ENCODE measurements around the gene GOLGA3.

The GOLGA3 gene

DNA sequence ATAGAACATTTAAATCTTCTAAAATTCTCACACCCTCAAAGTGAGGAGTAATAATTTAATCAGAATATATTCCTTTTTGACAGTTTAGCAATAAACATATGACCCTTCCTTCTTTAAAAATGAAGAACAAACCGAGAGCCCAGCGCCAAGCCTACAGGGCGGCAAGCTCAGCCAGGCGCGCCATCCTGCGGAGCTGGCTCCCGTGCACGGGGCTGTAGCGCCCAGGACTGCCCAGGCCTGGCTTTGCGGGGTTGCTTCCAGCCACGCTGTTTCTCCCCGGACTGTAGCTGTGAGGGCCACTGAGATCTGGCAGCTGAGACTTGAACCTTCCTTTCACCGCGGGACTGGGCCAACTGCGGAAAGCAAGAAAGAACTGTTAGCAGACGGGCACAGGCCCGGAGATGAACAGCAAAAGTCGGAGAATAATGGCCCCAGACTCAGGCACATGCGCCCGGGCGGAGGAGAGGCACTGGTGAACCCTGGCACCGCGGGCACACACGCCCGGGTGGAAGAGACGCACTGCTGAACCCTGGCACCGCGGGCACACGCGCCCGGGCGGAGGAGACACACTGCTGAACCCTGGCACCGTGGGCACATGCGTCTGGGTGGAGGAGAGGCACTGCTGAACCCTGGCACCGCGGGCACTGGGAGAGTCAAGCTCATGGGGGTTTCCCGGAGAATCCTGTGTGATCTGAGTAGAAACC is 101.4 kb downstream of the GOLGA3 start:
- no peak for TF ChIP-seq BHLHE40 (IDR thresholded peaks at IDR 0.05; ENCODE audit: borderline replicate concordance)
- POLR2A ChIA-PET: no interaction called here
- CTCF ChIA-PET: no interaction called here
- no peak for DNase-seq (ENCODE audit: extremely low spot score)

DNA sequence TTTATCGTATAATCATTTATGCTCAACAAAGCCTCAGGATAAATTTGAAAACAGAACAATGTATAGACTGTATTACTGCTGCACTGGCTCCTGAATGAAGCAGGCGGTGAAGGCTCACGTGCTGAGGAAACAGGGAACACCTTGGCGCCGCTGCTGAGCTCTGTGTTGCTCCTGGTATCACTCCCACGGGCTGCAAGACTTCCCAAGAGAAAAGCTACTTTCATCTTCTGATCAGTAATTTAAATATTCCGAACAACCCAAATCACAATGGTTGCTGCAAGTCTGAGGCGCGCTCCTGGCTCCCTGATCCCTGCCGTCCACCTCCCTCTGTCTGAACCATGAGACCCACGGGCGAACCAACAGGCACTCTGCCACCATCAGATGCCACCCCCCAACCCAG is 102.3 kb downstream of the GOLGA3 start:
- ChIA-PET POLR2A (no interaction called here), CTCF (no interaction called here)
- TF ChIP-seq ELF4 (IDR thresholded peaks at IDR 0.05): no peak
- no peak for TF ChIP-seq FOXK2 (IDR thresholded peaks at IDR 0.05)
- TF ChIP-seq CTBP1 (IDR thresholded peaks at IDR 0.05; ENCODE audit: borderline replicate concordance): no peak
- TF ChIP-seq FOXA1 (IDR thresholded peaks at IDR 0.05): no peak
- no peak for TF ChIP-seq LEF1 (IDR thresholded peaks at IDR 0.05; ENCODE audit: borderline replicate concordance)
- no peak for TF ChIP-seq ZNF384 (IDR thresholded peaks at IDR 0.05)
- no peak for TF ChIP-seq NFRKB (IDR thresholded peaks at IDR 0.05)
- no peak for TF ChIP-seq TARDBP (IDR thresholded peaks at IDR 0.05)
- TF ChIP-seq ARNT (IDR thresholded peaks at IDR 0.05): no peak
- no peak for TF ChIP-seq L3MBTL2 (conservative IDR thresholded peaks at IDR 0.05)
- TF ChIP-seq SUZ12 (IDR thresholded peaks at IDR 0.05): no peak
- TF ChIP-seq, protein P1, sequence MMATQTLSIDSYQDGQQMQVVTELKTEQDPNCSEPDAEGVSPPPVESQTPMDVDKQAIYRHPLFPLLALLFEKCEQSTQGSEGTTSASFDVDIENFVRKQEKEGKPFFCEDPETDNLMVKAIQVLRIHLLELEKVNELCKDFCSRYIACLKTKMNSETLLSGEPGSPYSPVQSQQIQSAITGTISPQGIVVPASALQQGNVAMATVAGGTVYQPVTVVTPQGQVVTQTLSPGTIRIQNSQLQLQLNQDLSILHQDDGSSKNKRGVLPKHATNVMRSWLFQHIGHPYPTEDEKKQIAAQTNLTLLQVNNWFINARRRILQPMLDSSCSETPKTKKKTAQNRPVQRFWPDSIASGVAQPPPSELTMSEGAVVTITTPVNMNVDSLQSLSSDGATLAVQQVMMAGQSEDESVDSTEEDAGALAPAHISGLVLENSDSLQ (IDR thresholded peaks at IDR 0.05): no peak
- no peak for TF ChIP-seq BHLHE40 (IDR thresholded peaks at IDR 0.05; ENCODE audit: borderline replicate concordance)
- TF ChIP-seq SP1 (IDR thresholded peaks at IDR 0.05): no peak
- no peak for DNase-seq (ENCODE audit: extremely low spot score)

DNA sequence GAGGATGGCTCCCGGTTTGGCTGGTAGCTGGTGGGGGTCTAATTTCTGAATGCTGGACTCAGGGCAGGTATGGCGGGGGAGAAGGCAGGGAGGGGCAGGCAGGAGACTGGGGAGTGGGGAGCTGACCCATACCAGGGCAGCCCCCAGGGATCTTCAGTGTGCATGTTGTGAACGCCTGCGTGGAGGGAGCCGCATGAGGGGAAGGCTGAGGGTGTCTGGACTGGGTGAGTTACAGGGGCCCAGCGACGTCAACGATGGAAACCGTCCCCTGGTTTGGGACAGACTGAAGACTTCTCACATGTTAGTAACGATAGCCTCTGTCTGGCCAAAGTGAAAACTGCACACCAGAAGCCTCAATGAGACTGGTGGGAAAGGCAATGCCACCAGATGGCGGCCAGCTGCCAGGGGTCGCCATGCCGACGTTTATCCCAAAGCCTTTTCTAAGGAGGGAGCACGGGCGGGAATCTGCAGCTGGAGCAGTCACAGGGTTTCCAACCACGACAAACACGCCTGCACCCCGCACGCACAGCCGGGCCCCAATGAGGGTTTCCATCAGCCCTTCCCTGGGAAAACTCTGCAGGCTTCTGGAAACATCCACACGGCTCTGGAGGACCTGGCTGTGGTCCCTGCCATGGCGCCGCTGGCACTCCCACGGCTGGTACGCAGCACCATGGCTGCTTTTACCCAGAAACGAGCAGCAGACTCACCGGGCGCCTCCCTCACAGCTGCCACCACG is 104.0 kb downstream of the GOLGA3 start:
- POLR2A ChIA-PET: no interaction called here
- DNase-seq (ENCODE audit: extremely low spot score): no peak
- no peak for TF ChIP-seq ELF4 (IDR thresholded peaks at IDR 0.05)
- no peak for TF ChIP-seq TARDBP (IDR thresholded peaks at IDR 0.05)
- TF ChIP-seq L3MBTL2 (conservative IDR thresholded peaks at IDR 0.05): no peak
- no peak for TF ChIP-seq ARNT (IDR thresholded peaks at IDR 0.05)
- TF ChIP-seq ZNF384 (IDR thresholded peaks at IDR 0.05): no peak
- no peak for TF ChIP-seq NFRKB (IDR thresholded peaks at IDR 0.05)
- TF ChIP-seq LEF1 (IDR thresholded peaks at IDR 0.05; ENCODE audit: borderline replicate concordance): no peak
- TF ChIP-seq HDGF (IDR thresholded peaks at IDR 0.05; ENCODE audit: borderline replicate concordance): no peak
- no peak for TF ChIP-seq BHLHE40 (IDR thresholded peaks at IDR 0.05; ENCODE audit: borderline replicate concordance)
- no peak for TF ChIP-seq FOXA1 (IDR thresholded peaks at IDR 0.05)
- CTCF ChIA-PET: no interaction called here

DNA sequence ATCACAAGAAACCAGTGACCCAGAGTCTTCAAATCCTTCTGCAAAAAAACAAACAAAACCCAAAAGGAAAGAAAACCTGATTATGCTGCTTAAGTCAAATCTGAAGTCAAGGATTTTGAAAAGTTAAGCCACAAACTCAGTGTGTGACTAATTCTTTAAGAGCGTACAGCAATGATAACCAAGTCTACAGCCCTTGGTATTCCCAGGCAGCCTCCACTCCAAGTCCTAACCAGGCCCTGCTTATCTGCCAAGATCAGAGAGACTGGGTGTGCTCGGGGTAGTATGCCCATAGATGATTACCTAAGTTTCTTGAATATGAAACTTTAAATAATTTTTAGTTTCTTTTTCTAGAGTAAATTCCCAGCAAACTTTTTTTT is 104.9 kb downstream of the GOLGA3 start:
- ChIA-PET CTCF (no interaction called here), POLR2A (no interaction called here)
- TF ChIP-seq FOXM1 (IDR thresholded peaks at IDR 0.05; ENCODE audit: borderline replicate concordance) (no peak), TARDBP (IDR thresholded peaks at IDR 0.05) (no peak), CTBP1 (IDR thresholded peaks at IDR 0.05; ENCODE audit: borderline replicate concordance) (no peak), HDGF (IDR thresholded peaks at IDR 0.05; ENCODE audit: borderline replicate concordance) (no peak), BHLHE40 (IDR thresholded peaks at IDR 0.05; ENCODE audit: borderline replicate concordance) (no peak), SP1 (IDR thresholded peaks at IDR 0.05) (no peak), NFRKB (IDR thresholded peaks at IDR 0.05) (no peak), FOXK2 (IDR thresholded peaks at IDR 0.05) (no peak), SUZ12 (IDR thresholded peaks at IDR 0.05) (no peak), ZNF384 (IDR thresholded peaks at IDR 0.05) (no peak), LEF1 (IDR thresholded peaks at IDR 0.05; ENCODE audit: borderline replicate concordance) (no peak)
- no peak for DNase-seq (ENCODE audit: extremely low spot score)

DNA sequence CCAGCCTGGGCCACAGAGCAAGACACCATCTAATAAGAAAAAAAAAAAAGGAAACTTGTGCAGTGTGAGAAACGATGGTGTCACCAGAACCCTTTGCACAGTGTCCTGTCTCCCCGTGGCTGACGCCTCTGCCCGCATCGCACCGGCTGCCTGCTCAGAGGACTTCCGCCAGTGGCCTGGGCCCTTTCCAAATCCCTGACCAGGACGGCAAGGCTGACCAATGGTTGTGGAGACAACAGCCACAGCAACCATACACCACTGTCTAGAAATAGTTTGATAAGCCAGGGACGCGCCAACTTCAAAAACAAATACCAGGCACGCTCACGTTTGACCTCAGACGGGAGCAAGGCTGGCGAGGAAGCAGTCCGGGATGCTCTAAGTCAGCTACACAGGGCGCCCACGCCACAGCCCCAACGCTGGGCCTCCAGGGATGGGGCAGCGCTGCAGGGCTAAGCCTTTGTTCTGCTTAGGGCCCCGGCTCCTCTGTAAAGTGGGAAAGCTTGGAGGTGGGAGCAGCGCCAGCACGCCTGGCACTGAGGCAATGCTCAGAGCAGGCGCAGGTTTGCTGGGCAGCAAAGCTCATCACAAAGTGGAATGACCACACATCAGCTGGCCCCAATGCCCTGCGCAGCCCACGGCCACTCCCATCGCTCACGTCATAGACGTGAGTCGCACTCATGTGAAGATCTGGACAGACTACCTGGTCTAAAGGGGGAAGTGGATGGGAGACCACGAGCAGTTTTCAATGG is 105.5 kb downstream of the GOLGA3 start:
- CTCF ChIA-PET: no interaction called here
- no peak for TF ChIP-seq HDGF (IDR thresholded peaks at IDR 0.05; ENCODE audit: borderline replicate concordance)
- TF ChIP-seq, protein P1 (IDR thresholded peaks at IDR 0.05): no peak
- no peak for TF ChIP-seq FOXA1 (IDR thresholded peaks at IDR 0.05)
- no peak for TF ChIP-seq NFRKB (IDR thresholded peaks at IDR 0.05)
- no peak for TF ChIP-seq ARNT (IDR thresholded peaks at IDR 0.05)
- no peak for TF ChIP-seq SUZ12 (IDR thresholded peaks at IDR 0.05)
- TF ChIP-seq LEF1 (IDR thresholded peaks at IDR 0.05; ENCODE audit: borderline replicate concordance): no peak
- TF ChIP-seq ZNF384 (IDR thresholded peaks at IDR 0.05): no peak
- no peak for TF ChIP-seq ELF4 (IDR thresholded peaks at IDR 0.05)
- no peak for TF ChIP-seq L3MBTL2 (conservative IDR thresholded peaks at IDR 0.05)
- no peak for TF ChIP-seq CTBP1 (IDR thresholded peaks at IDR 0.05; ENCODE audit: borderline replicate concordance)
- no peak for TF ChIP-seq BHLHE40 (IDR thresholded peaks at IDR 0.05; ENCODE audit: borderline replicate concordance)
- TF ChIP-seq FOXK2 (IDR thresholded peaks at IDR 0.05): no peak
- no peak for TF ChIP-seq TARDBP (IDR thresholded peaks at IDR 0.05)
- TF ChIP-seq SP1 (IDR thresholded peaks at IDR 0.05): no peak

DNA sequence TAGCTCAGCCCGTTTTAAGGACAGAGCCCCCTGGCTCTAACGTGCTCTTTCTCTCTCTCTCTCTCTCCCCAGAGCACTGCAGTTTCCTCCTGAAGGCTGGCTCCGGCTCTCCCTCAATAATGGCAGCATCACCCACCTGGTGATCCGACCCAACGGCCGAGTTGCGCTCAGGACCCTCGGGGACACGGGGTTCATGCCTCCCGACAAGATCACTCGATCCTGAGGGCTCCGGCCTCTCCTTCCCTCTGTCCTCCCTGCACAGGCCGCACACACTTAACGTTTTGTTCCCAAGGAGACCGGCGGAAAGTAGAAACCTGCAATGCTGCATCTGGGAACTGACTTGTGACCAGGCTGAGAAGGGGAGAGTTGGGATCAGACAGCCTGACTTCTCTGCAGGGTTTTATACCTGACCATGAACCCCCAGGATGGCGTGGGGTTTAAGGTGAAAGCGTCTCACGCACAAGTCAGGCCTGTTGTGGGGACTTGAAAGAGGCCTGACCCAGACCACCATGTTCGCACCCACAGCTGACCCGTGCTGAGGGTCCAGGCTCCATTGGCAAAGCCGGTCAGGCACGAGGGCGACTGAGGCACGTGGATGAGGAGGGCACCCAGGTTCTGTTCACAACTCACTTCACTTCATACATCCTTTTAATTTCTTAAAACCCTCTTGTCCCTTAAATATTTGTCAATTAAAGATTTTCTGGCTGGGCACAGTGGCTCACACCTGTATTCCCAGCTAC is 107.9 kb downstream of the GOLGA3 start:
- ChIA-PET CTCF (no interaction called here), POLR2A (no interaction called here)
- TF ChIP-seq ZNF384 (IDR thresholded peaks at IDR 0.05): no peak
- TF ChIP-seq NFRKB (IDR thresholded peaks at IDR 0.05): no peak
- no peak for TF ChIP-seq FOXK2 (IDR thresholded peaks at IDR 0.05)
- no peak for TF ChIP-seq CTBP1 (IDR thresholded peaks at IDR 0.05; ENCODE audit: borderline replicate concordance)
- no peak for TF ChIP-seq L3MBTL2 (conservative IDR thresholded peaks at IDR 0.05)
- no peak for TF ChIP-seq ARNT (IDR thresholded peaks at IDR 0.05)
- TF ChIP-seq LEF1 (IDR thresholded peaks at IDR 0.05; ENCODE audit: borderline replicate concordance): no peak
- no peak for TF ChIP-seq ELF4 (IDR thresholded peaks at IDR 0.05)
- no peak for TF ChIP-seq FOXM1 (IDR thresholded peaks at IDR 0.05; ENCODE audit: borderline replicate concordance)
- TF ChIP-seq, protein P1 (IDR thresholded peaks at IDR 0.05): no peak
- TF ChIP-seq BHLHE40 (IDR thresholded peaks at IDR 0.05; ENCODE audit: borderline replicate concordance): no peak
- TF ChIP-seq SUZ12 (IDR thresholded peaks at IDR 0.05): no peak
- TF ChIP-seq TARDBP (IDR thresholded peaks at IDR 0.05): no peak
- no peak for TF ChIP-seq FOXA1 (IDR thresholded peaks at IDR 0.05)
- no peak for TF ChIP-seq SP1 (IDR thresholded peaks at IDR 0.05)
- no peak for TF ChIP-seq HDGF (IDR thresholded peaks at IDR 0.05; ENCODE audit: borderline replicate concordance)
- no peak for DNase-seq (ENCODE audit: extremely low spot score)

More for the DNA sequence above, 105.5 kb downstream of the GOLGA3 start:
- no peak for DNase-seq (ENCODE audit: extremely low spot score)
- POLR2A ChIA-PET: no interaction called here

Measured in HEK293T (cell line).